Gastrocnemius medialis (tissue), 4 donors: Measurements from ENCODE around the gene FANCB.

Experiments used
- POLR2A ChIP-seq, 2 donors: fragments of 450-650 bp; IDR thresholded peaks; one replicate each; pipeline ENCODE4 v1.6.1; 2017; ENCODE audit warnings: antibody characterized with exemption in 2 of 2, mild to moderate bottlenecking in 2 of 2, moderate library complexity in 2 of 2
- TF ChIP-seq, protein P1 (sequence below), 5 experiments: fragments of 450-650 bp in 3 of 5; fragments of 200-600 bp in 2 of 5; sonication (generic) in 2 of 5; IDR thresholded peaks in 4 of 5; conservative IDR thresholded peaks in 1 of 5; 1 replicate in 4 of 5; 2 replicates in 1 of 5; pipeline ENCODE4 v1.5.1; 2016 to 2019; ENCODE audit warnings: antibody characterized with exemption in 5 of 5, mild to moderate bottlenecking in 3 of 5, moderate library complexity in 3 of 5

DNA sequence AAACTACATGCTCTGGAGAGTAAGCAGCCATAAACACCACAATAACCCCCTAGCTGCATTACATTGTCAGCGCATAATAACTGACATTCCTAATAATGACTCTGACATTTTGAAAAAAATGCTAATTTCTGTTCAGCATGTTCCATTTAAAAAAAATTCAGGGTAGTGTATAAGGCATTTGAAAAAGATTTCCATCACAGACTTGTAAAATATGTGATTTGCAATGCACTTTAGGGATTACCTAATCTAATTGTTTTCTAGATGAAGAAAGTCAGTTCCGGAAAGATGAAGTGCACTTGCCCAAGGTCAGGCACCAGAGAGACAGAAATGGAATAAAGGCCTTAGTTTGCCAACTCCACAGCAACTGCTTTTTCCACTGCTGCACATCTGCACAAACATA is 55.3 kb downstream of the FANCB start:
- TF ChIP-seq, protein P1, sequence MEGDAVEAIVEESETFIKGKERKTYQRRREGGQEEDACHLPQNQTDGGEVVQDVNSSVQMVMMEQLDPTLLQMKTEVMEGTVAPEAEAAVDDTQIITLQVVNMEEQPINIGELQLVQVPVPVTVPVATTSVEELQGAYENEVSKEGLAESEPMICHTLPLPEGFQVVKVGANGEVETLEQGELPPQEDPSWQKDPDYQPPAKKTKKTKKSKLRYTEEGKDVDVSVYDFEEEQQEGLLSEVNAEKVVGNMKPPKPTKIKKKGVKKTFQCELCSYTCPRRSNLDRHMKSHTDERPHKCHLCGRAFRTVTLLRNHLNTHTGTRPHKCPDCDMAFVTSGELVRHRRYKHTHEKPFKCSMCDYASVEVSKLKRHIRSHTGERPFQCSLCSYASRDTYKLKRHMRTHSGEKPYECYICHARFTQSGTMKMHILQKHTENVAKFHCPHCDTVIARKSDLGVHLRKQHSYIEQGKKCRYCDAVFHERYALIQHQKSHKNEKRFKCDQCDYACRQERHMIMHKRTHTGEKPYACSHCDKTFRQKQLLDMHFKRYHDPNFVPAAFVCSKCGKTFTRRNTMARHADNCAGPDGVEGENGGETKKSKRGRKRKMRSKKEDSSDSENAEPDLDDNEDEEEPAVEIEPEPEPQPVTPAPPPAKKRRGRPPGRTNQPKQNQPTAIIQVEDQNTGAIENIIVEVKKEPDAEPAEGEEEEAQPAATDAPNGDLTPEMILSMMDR (IDR thresholded peaks at IDR 0.05 in 4 of 5, conservative IDR thresholded peaks at IDR 0.05 in 1 of 5): no peak
- no peak for TF ChIP-seq POLR2A (IDR thresholded peaks at IDR 0.05)
